Right lobe of liver (tissue), 4 donors: Measurements from ENCODE around the gene BYSL.

Source experiments
- CTCF ChIP-seq, 4 donors: fragments of 200-600 bp in 3 of 4; fragments of 450-650 bp in 1 of 4; IDR thresholded peaks; one replicate each; pipeline versions ENCODE4 v1.5.1 to v1.8.0; 2016 to 2022; ENCODE audit warnings: antibody characterized with exemption in 4 of 4, mild to moderate bottlenecking in 2 of 4
- POLR2A ChIP-seq: fragments of 450-650 bp; IDR thresholded peaks from one replicate; pipeline ENCODE4 v1.6.1; 2017; ENCODE audit warnings: antibody characterized with exemption, mild to moderate bottlenecking
- donor health status: DM: no; HTN: no; CAD: no.
- donor health status: DM: no; HTN: no; CAD: no.
- donor health status: DM: no; HTN: yes; CAD: no.

GRCh38 chr6:41936073-41936837 is 15.0 kb downstream of the BYSL start:
- TF ChIP-seq CTCF (IDR thresholded peaks at IDR 0.05), result peak; percentile 83 to 88 (median 86)
- no peak for TF ChIP-seq POLR2A
